ENCODE measurements around the gene ZC3HAV1L.
"Not testable (repeated sequence)": the region's sequence is repeated elsewhere in the genome, so short reads cannot be mapped to it uniquely, and the experiment has no call there.

The ZC3HAV1L gene

GRCh38 chr7:139035586-139036353, at the start of gene ZC3HAV1L:
ZC3HAV1L (minus strand) TSS chr7:139036042; CDS start chr7:139036017, 25 bp downstream.
- DNase-seq: peak; percentile 69

GRCh38 chr7:139084709-139085108, 48.9 kb upstream of the ZC3HAV1L start:
- DNase-seq: no peak

GRCh38 chr7:139081584-139081983, 45.7 kb upstream of the ZC3HAV1L start:
- DNase-seq: no peak

GRCh38 chr7:139080905-139081304, 45.1 kb upstream of the ZC3HAV1L start:
- no peak for DNase-seq

- no peak for DNase-seq
Observed at GRCh38 chr7:139079861-139080260, 44.0 kb upstream of the ZC3HAV1L start.

- DNase-seq: no peak
Observed at GRCh38 chr7:139078911-139079310, 43.1 kb upstream of the ZC3HAV1L start.

- DNase-seq: no peak
Observed at GRCh38 chr7:139078399-139078798, 42.6 kb upstream of the ZC3HAV1L start.

GRCh38 chr7:139077706-139078105, 41.9 kb upstream of the ZC3HAV1L start:
- DNase-seq: not testable (repeated sequence)

GRCh38 chr7:139075871-139076686, 40.2 kb upstream of the ZC3HAV1L start:
- DNase-seq: no peak

- peak; percentile 64 for DNase-seq
Observed at GRCh38 chr7:139075031-139075652, 39.3 kb upstream of the ZC3HAV1L start.

GRCh38 chr7:139072796-139073195, 37.0 kb upstream of the ZC3HAV1L start:
- no peak for DNase-seq

- no peak for DNase-seq
Observed at GRCh38 chr7:139071680-139072079, 35.8 kb upstream of the ZC3HAV1L start.

GRCh38 chr7:139068544-139069399, 32.9 kb upstream of the ZC3HAV1L start:
- DNase-seq: no peak

GRCh38 chr7:139066315-139066714, 30.5 kb upstream of the ZC3HAV1L start:
- DNase-seq: no peak

- DNase-seq: no peak
Observed at GRCh38 chr7:139065323-139065722, 29.5 kb upstream of the ZC3HAV1L start.

- DNase-seq: no peak
Observed at GRCh38 chr7:139061416-139061815, 25.6 kb upstream of the ZC3HAV1L start.

- no peak for DNase-seq
Observed at GRCh38 chr7:139060695-139061237, 24.9 kb upstream of the ZC3HAV1L start.

- no peak for DNase-seq
Observed at GRCh38 chr7:139059905-139060304, 24.1 kb upstream of the ZC3HAV1L start.

- DNase-seq: no peak
Observed at GRCh38 chr7:139058943-139059342, 23.1 kb upstream of the ZC3HAV1L start.

GRCh38 chr7:139055674-139056073, 19.8 kb upstream of the ZC3HAV1L start:
- no peak for DNase-seq

GRCh38 chr7:139054656-139055055, 18.8 kb upstream of the ZC3HAV1L start:
- not testable (repeated sequence) for DNase-seq

GRCh38 chr7:139054101-139054500, 18.3 kb upstream of the ZC3HAV1L start:
- no peak for DNase-seq

All from NCI-H1092 (cell line).